SIG-M5 treated with dmso at 0.1 percent for 504 hours (cell line): ENCODE measurements around the gene RBX1.
"Not testable (repeated sequence)": the region's sequence is repeated elsewhere in the genome, so short reads cannot be mapped to it uniquely, and the experiment has no call there.

ENCODE experiments used
- DNase-seq: peaks from one replicate; lab custom pipeline; 2025; ENCODE audit not compliant: unreplicated experiment; lab: John Stamatoyannopoulos, UW

Gene RBX1

GRCh38 chr22:40967111-40967760, 16.1 kb downstream of the RBX1 start:
- DNase-seq: no peak

GRCh38 chr22:40972587-40972986, 21.4 kb downstream of the RBX1 start:
- no peak for DNase-seq

- no peak for DNase-seq
Observed at GRCh38 chr22:40973144-40973543, 22.0 kb downstream of the RBX1 start.

GRCh38 chr22:40975366-40975765, 24.2 kb downstream of the RBX1 start:
- DNase-seq: no peak

- DNase-seq: no peak
Observed at GRCh38 chr22:40976866-40977700, 25.9 kb downstream of the RBX1 start.

GRCh38 chr22:40979198-40979597, 28.0 kb downstream of the RBX1 start:
- DNase-seq: no peak

GRCh38 chr22:40979871-40980270, 28.7 kb downstream of the RBX1 start:
- DNase-seq: no peak

GRCh38 chr22:40982482-40983385, 31.6 kb downstream of the RBX1 start:
- no peak for DNase-seq

- DNase-seq: no peak
Observed at GRCh38 chr22:40991298-40991697, 40.1 kb downstream of the RBX1 start.

GRCh38 chr22:40995821-40996220, 44.6 kb downstream of the RBX1 start:
- no peak for DNase-seq

GRCh38 chr22:40997520-40997919, 46.3 kb downstream of the RBX1 start:
- DNase-seq: no peak

GRCh38 chr22:41000040-41000565, 48.9 kb downstream of the RBX1 start:
- DNase-seq: no peak

- DNase-seq: no peak
Observed at GRCh38 chr22:41000941-41001721, 50.0 kb downstream of the RBX1 start.

- peak; percentile 30 for DNase-seq
Observed at GRCh38 chr22:41001722-41002122, 50.5 kb downstream of the RBX1 start.

- not testable (repeated sequence) for DNase-seq
Observed at GRCh38 chr22:41002386-41002785, 51.2 kb downstream of the RBX1 start.

- peak; percentile 41 for DNase-seq
Observed at GRCh38 chr22:41003066-41003465, 51.9 kb downstream of the RBX1 start.

GRCh38 chr22:41003976-41004375, 52.8 kb downstream of the RBX1 start:
- no peak for DNase-seq

- DNase-seq: peak; percentile 57
Observed at GRCh38 chr22:41009222-41009948, 58.2 kb downstream of the RBX1 start.

- DNase-seq: no peak
Observed at GRCh38 chr22:41015003-41015402, 63.8 kb downstream of the RBX1 start.
